Stimulated activated CD4-positive, alpha-beta T cell treated with anti-CD3 and anti-CD28 coated beads, Interleukin-1b, Interleukin-23, amount 100 ng/mL, for 4 hours (primary cell): Measurements from ENCODE around the gene IL36B.
"Not testable (repeated sequence)": the region's sequence is repeated elsewhere in the genome, so short reads cannot be mapped to it uniquely, and the experiment has no call there.

Source experiments
- DNase-seq, 2 donors: peaks; one replicate each; pipeline ENCODE4 v3.0.0-alpha.2; 2020; ENCODE audit warnings: low read depth in 2 of 2

IL36B gene

GRCh38 chr2:113052396-113052917 lies at the start of gene IL36B:
Gene IL36B, minus strand, starts transcription at chr2:113052867.
- no peak for DNase-seq

- DNase-seq: no peak
Observed at GRCh38 chr2:113102133-113102532, 49.5 kb upstream of the IL36B start.

- no peak for DNase-seq
Observed at GRCh38 chr2:113098532-113098931, 45.9 kb upstream of the IL36B start.

- no peak for DNase-seq
Observed at GRCh38 chr2:113098041-113098440, 45.4 kb upstream of the IL36B start.

GRCh38 chr2:113096842-113097618 lies 44.4 kb upstream of the IL36B start:
- DNase-seq: not testable (repeated sequence)

GRCh38 chr2:113096306-113096705 lies 43.6 kb upstream of the IL36B start:
- DNase-seq: not testable (repeated sequence)

GRCh38 chr2:113093613-113093977 lies 40.9 kb upstream of the IL36B start:
- no peak for DNase-seq

GRCh38 chr2:113092864-113093612 lies 40.4 kb upstream of the IL36B start:
- no peak for DNase-seq

- no peak for DNase-seq
Observed at GRCh38 chr2:113091231-113091896, 38.7 kb upstream of the IL36B start.

GRCh38 chr2:113089916-113090315 lies 37.2 kb upstream of the IL36B start:
- no peak for DNase-seq

- DNase-seq: no peak
Observed at GRCh38 chr2:113088213-113088992, 35.7 kb upstream of the IL36B start.

- DNase-seq: no peak
Observed at GRCh38 chr2:113085542-113085941, 32.9 kb upstream of the IL36B start.

- no peak for DNase-seq
Observed at GRCh38 chr2:113084249-113085000, 31.8 kb upstream of the IL36B start.

- no peak for DNase-seq
Observed at GRCh38 chr2:113083296-113083695, 30.6 kb upstream of the IL36B start.

- DNase-seq: no peak
Observed at GRCh38 chr2:113081488-113082210, 29.0 kb upstream of the IL36B start.

- peak; percentile 41 to 50 for DNase-seq
Observed at GRCh38 chr2:113080134-113080533, 27.5 kb upstream of the IL36B start.

GRCh38 chr2:113079131-113079530 lies 26.5 kb upstream of the IL36B start:
- no peak for DNase-seq

GRCh38 chr2:113078350-113078839 lies 25.7 kb upstream of the IL36B start:
- DNase-seq: no peak

- DNase-seq: no peak
Observed at GRCh38 chr2:113077921-113078320, 25.3 kb upstream of the IL36B start.
